ENCODE results near the gene KBTBD4. TPM values are rescaled to one million over a fixed set of nuclear protein-coding genes. Genes with fewer than 3 reads are reported as not detected.
A peak's percentile ranks its signal among the peaks of the same experiment; 100 is the strongest.
"Not testable (repeated sequence)": the region's sequence is repeated elsewhere in the genome, so short reads cannot be mapped to it uniquely, and the experiment has no call there.

The KBTBD4 gene
- total RNA-seq, 4 donors from 2014 or later, result 22.8 to 34.5 (median 30.7) TPM

DNA sequence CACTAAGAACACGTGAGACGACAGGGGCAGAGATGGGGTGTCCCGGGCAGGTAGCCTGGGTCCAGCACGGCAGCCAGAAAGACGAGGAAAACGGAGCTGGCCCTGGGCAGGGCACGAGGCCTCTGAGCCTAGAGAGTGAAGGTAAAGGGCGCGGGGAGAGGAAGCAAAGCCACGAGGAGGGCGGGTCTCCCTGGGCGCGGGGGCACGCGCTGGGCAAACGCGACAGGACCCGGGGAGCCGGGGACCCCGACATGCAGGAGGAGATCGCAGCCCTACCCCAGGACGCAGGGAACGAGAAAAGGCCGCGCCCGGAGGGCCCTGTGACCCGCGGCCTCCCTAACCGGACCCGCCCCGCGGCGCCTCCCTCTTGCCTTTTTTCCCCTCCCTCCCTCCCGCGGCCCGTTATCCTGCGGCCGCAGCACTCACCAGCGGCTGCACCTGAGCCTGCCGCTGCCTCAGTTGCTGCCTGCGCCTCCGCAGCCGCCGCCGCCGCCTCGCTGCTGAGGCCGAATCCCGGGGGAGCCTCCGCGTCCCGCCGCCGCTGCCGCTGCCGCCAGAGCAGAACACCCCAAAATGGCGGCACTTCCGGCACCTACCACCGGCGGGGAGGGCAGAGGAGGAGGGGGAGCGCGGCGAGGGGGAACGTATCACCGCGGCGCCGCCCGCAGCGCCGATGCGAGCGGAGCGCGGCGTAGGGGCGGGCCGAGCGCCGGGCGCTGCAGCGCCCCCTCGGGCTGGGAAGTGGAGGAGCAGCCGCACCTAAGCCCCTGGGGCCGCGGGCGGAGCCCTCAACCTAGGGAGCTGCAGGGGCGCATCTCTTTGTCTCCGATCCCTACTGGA lies 26.0 kb downstream of the KBTBD4 start, which contains the start of gene CELF1:
Gene CELF1 (minus strand): TSS at position 567 of the 840 bp plus-strand sequence. CDS start 53,609 bp downstream, outside the sequence.
- no peaks in the 10 kb centered on the region for H3K27me3 ChIP-seq
- WGBS, 2 donors, result 0% methylated on average over 9 to 53 of the region's 89 CpGs
- peak; percentile 90 to 92 for DNase-seq
- H3K4me1 ChIP-seq, result peaks cover 21 to 29% of the 10 kb centered on the region in 2 donors
- intact Hi-C loops (cut with DNase I), result loop anchor here (10.0 kb wide), 1 partner anchor 78 kb away; no protein-coding TSS in a partner anchor
- H3K36me3 ChIP-seq, result no peaks in the 10 kb centered on the region
- TF ChIP-seq POLR2A (IDR thresholded peaks at IDR 0.05), result peak in 1 of 2 donors; percentile 72
- TF ChIP-seq CTCF (IDR thresholded peaks at IDR 0.05), result peak in 5 of 6 experiments; percentile 75 to 98 (median 96)
- peak within 1 kb of the TSS; percentile 81 to 94 (median 93) for H3K27ac ChIP-seq
- H3K4me3 ChIP-seq (replicated peaks in 1 of 3), result peak within 1 kb of the TSS; percentile 28 to 91 (median 51)
- no peaks in the 10 kb centered on the region for H3K9me3 ChIP-seq

DNA sequence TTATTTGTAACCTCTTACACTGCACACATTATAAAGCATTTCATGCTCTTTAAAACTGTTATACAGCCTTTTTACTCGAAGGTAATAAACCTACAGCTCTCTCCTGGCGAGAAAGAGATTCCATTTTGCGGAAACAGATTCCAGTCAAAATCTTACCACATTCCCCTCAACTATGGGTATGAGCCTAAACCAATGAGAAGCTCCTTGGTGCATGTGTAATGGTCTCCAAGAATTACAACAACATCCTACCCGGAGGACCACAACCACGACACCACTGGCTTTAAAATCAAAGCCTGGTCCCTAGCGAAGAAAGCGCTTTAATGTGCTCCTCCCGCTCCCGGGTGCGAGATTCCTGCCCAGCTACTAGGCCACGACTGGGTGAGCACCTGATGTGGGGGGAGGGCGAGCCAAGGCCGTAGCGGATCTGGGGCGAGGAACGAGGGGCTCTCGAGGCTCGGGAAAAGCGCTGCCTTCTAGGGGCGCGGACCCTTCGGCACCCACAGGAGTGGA lies 26.7 kb downstream of the KBTBD4 start:
- peak overlapping the region; percentile 28 to 91 (median 51) for H3K4me3 ChIP-seq (replicated peaks in 1 of 3)
- TF ChIP-seq POLR2A (IDR thresholded peaks at IDR 0.05) (no peak), CTCF (IDR thresholded peaks at IDR 0.05) (no peak)
- 2 to 6% methylated on average over 12 to 22 of the region's 22 CpGs for WGBS, 2 donors
- intact Hi-C loops (cut with DNase I), result loop anchor here (10.0 kb wide), 1 partner anchor 77 kb away; no protein-coding TSS in a partner anchor
- peak; percentile 48 to 55 for DNase-seq
- peaks cover 21 to 29% of the 10 kb centered on the region in 2 donors for H3K4me1 ChIP-seq
- peak overlapping the region; percentile 81 to 94 (median 93) for H3K27ac ChIP-seq
- no peaks in the 10 kb centered on the region for H3K27me3 ChIP-seq
- no peaks in the 10 kb centered on the region for H3K9me3 ChIP-seq
- no peaks in the 10 kb centered on the region for H3K36me3 ChIP-seq

GRCh38 chr11:47551086-47551485 lies 27.7 kb downstream of the KBTBD4 start:
- no peaks in the 10 kb centered on the region for H3K27me3 ChIP-seq
- H3K36me3 ChIP-seq, result no peaks in the 10 kb centered on the region
- intact Hi-C loops (cut with DNase I), result loop anchor here (10.0 kb wide), 1 partner anchor 76 kb away; no protein-coding TSS in a partner anchor
- no peak for TF ChIP-seq POLR2A (IDR thresholded peaks at IDR 0.05)
- TF ChIP-seq CTCF (IDR thresholded peaks at IDR 0.05), result peak in 2 of 6 experiments; percentile 12 to 24
- no peak overlapping the region for H3K4me3 ChIP-seq (replicated peaks in 1 of 3)
- H3K9me3 ChIP-seq, result no peaks in the 10 kb centered on the region
- peaks cover 21 to 29% of the 10 kb centered on the region in 2 donors for H3K4me1 ChIP-seq
- H3K27ac ChIP-seq, result peak overlapping the region in 2 of 3 donors; percentile 93 to 94
- no peak for DNase-seq

- no peak for DNase-seq
- H3K27ac ChIP-seq, result no peak overlapping the region
- no peak overlapping the region for H3K4me3 ChIP-seq (replicated peaks in 1 of 3)
- peaks cover 21 to 29% of the 10 kb centered on the region in 2 donors for H3K4me1 ChIP-seq
- TF ChIP-seq POLR2A (IDR thresholded peaks at IDR 0.05), result no peak
- H3K9me3 ChIP-seq, result no peaks in the 10 kb centered on the region
- H3K36me3 ChIP-seq, result no peaks in the 10 kb centered on the region
- intact Hi-C loops (cut with DNase I), result loop anchor here (10.0 kb wide), 1 partner anchor 76 kb away; no protein-coding TSS in a partner anchor
- H3K27me3 ChIP-seq, result no peaks in the 10 kb centered on the region
- 85 to 88% methylated on average over 8 to 10 of the region's 10 CpGs for WGBS, 2 donors
Measured at GRCh38 chr11:47550288-47551047, 28.3 kb downstream of the KBTBD4 start.

GRCh38 chr11:47546274-47546673 lies 32.5 kb downstream of the KBTBD4 start:
- 83 to 92% methylated on average over 7 of the region's 7 CpGs for WGBS, 2 donors
- intact Hi-C loops (cut with DNase I); H3K36me3 ChIP-seq; H3K27me3 ChIP-seq; DNase-seq; H3K27ac ChIP-seq; H3K4me3 ChIP-seq (replicated peaks in 1 of 3); H3K9me3 ChIP-seq: not testable (repeated sequence)
- H3K4me1 ChIP-seq, result peaks cover 18 to 23% of the 10 kb centered on the region in 2 donors
